Lung (tissue), 12 donors: ENCODE measurements around the gene SEZ6L. TPM values are rescaled to one million over a fixed set of nuclear protein-coding genes. Genes with fewer than 3 reads are reported as not detected.

ENCODE experiments used
- ATAC-seq: fragments of 200-7000 bp; cut with Tn5 transposase; one replicate; pipeline ENCODE4 v1.9.1; 2020; ENCODE audit warnings: moderate number of reproducible peaks; ENCODE audit not compliant: insufficient read depth, low FRiP score
- DNase-seq, 3 donors: peaks; one replicate each; pipeline ENCODE4 v3.0.0-alpha.2; 2013 to 2017
- H3K27ac ChIP-seq, 2 donors: one replicate each; pipeline ENCODE4 v1.5.1; 2013; ENCODE audit warnings: mild to moderate bottlenecking in 2 of 2, moderate library complexity in 2 of 2, control low read depth in 1 of 2, inconsistent platforms in 1 of 2, low read depth in 1 of 2, low read length in 1 of 2
- H3K27me3 ChIP-seq, 3 donors: one replicate each; pipeline ENCODE4 v1.5.1; 2013; ENCODE audit warnings: low read length in 2 of 3; ENCODE audit not compliant: control insufficient read depth in 3 of 3, insufficient read depth in 3 of 3
- H3K36me3 ChIP-seq, 4 donors: one replicate each; pipeline ENCODE4 v1.5.1; 2013; ENCODE audit warnings: low read length in 4 of 4, mild to moderate bottlenecking in 1 of 4, moderate library complexity in 1 of 4; ENCODE audit not compliant: control insufficient read depth in 4 of 4, insufficient read depth in 4 of 4
- H3K4me1 ChIP-seq, 5 donors: one replicate each; pipeline ENCODE4 v1.5.1; 2013; ENCODE audit warnings: low read length in 5 of 5, mild to moderate bottlenecking in 2 of 5, moderate library complexity in 1 of 5; ENCODE audit not compliant: control insufficient read depth in 5 of 5, insufficient read depth in 5 of 5
- H3K4me3 ChIP-seq: one replicate; pipeline ENCODE4 v1.5.1; 2013; ENCODE audit warnings: mild to moderate bottlenecking, control low read depth, moderate library complexity
- H3K9ac ChIP-seq, 2 donors: one replicate each; pipeline ENCODE4 v1.5.1; 2013; ENCODE audit warnings: low read length in 2 of 2, control low read depth in 1 of 2; ENCODE audit not compliant: insufficient read depth in 1 of 2
- H3K9me3 ChIP-seq, 4 donors: one replicate each; pipeline ENCODE4 v1.5.1; 2013; ENCODE audit warnings: low read length in 3 of 4, mild to moderate bottlenecking in 1 of 4, moderate library complexity in 1 of 4; ENCODE audit not compliant: control insufficient read depth in 4 of 4, insufficient read depth in 3 of 4
- WGBS, 2 donors: extraction: QIAGEN DNeasy Blood & Tissue Kit; methylation state at CpG; one replicate each; pipeline ENCODE4 v1.1.7; 2013; 5-methylcytosine and 5-hydroxymethylcytosine counted together
- polyA plus RNA-seq, 2 donors: library from polyadenylated mRNA; stranded (reverse); fragments of 200-250 nt; gene quantifications; one replicate each; pipeline ENCODE4 v1.2.1, GENCODE V29; 2013
- total RNA-seq, 2 donors: library from RNA; depleted of rRNA in 1 of 2; stranded (reverse); fragments of >200 nt in 1 of 2; gene quantifications; one replicate each; pipeline ENCODE4 v1.2.1, GENCODE V29; 2014 to 2021
- TF ChIP-seq, protein P1 (sequence below): IDR thresholded peaks from 2 replicates; pipeline ENCODE4 v1.5.1; 2012; ENCODE audit warnings: mild to moderate bottlenecking; ENCODE audit errors: control extremely low read depth, extremely low read depth
- donor health status: control.
- donor health status: control.
- donor health status: Bipolar disorder and iron deficiency.
- donor health status: healthy.
- donor health status: DM: yes; HTN: yes; CAD: no.

Gene SEZ6L
- total and polyA plus RNA-seq, 4 donors: 0.02 to 0.46 (median 0.08) TPM

DNA sequence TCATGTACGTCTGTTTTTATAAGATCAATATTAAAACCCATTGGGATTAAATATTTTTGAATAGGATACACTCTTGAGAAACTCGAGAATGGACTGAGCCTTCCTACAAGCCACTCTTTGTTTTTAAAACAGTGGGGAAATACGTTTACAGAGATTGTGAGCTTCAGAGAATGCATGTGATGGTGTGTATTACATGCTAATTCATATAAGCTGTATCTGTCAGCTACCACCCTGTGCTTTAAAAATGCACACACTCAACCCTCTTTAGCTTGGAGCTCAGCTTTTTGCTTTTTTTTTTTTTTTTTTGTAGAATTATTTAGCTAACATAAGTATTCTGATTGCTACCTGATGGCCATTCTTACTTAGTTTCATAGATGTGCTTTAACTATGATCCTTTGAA is 213.5 kb downstream of the SEZ6L start:
- H3K4me3 ChIP-seq: no peak overlapping the region
- ATAC-seq (no peak), DNase-seq (no peak)
- H3K27ac ChIP-seq: no peak overlapping the region
- WGBS, 2 donors: 60 to 81% methylated on average over 3 of the region's 3 CpGs
- no peaks in the 10 kb centered on the region for H3K36me3 ChIP-seq
- peaks cover 0 to 1% (median 0%) of the 10 kb centered on the region in 5 donors for H3K4me1 ChIP-seq
- no peaks in the 10 kb centered on the region for H3K27me3 ChIP-seq
- TF ChIP-seq, protein P1, sequence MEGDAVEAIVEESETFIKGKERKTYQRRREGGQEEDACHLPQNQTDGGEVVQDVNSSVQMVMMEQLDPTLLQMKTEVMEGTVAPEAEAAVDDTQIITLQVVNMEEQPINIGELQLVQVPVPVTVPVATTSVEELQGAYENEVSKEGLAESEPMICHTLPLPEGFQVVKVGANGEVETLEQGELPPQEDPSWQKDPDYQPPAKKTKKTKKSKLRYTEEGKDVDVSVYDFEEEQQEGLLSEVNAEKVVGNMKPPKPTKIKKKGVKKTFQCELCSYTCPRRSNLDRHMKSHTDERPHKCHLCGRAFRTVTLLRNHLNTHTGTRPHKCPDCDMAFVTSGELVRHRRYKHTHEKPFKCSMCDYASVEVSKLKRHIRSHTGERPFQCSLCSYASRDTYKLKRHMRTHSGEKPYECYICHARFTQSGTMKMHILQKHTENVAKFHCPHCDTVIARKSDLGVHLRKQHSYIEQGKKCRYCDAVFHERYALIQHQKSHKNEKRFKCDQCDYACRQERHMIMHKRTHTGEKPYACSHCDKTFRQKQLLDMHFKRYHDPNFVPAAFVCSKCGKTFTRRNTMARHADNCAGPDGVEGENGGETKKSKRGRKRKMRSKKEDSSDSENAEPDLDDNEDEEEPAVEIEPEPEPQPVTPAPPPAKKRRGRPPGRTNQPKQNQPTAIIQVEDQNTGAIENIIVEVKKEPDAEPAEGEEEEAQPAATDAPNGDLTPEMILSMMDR: no peak
- peaks cover 0 to 11% (median 0%) of the 10 kb centered on the region in 4 donors for H3K9me3 ChIP-seq
- H3K9ac ChIP-seq: no peak overlapping the region

DNA sequence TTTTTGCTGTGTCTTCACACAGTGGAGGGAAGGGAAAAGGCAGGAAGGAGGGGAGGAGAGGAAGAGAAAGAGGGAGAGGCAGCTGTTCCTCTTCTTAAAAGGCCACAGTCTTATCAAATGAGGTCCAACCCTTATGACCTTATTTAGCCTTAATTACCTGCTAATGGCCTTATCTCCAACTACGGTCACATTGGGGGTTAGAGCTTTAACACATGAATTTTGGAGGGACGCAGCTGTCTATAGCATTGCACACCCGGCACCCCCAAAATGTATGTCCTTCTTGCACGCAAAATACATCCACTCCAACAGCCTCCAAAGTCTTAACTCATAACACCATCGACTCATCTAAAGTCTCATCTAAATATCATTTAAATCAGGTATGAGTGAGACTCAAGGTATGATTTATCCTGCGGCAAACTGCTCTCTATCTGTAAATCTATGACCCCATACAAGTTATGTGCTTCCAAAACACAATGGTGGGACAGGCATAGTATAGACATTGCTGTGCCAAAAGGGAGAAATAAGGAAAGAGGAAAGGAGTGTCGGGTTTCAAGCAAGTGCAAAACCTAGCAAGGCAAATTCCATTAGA is 214.8 kb downstream of the SEZ6L start:
- 78 to 89% methylated on average over 7 of the region's 7 CpGs for whole genome bisulfite sequencing, 2 donors
- peaks cover 0 to 1% (median 0%) of the 10 kb centered on the region in 5 donors for H3K4me1 ChIP-seq
- TF ChIP-seq, protein P1: no peak
- no peaks in the 10 kb centered on the region for H3K36me3 ChIP-seq
- no peak overlapping the region for H3K27ac ChIP-seq
- no peak overlapping the region for H3K9ac ChIP-seq
- ATAC-seq (no peak), DNase-seq (no peak)
- peaks cover 0 to 6% (median 0%) of the 10 kb centered on the region in 4 donors for H3K9me3 ChIP-seq
- no peak overlapping the region for H3K4me3 ChIP-seq
- H3K27me3 ChIP-seq: no peaks in the 10 kb centered on the region

GRCh38 chr22:26385164-26385563 is 215.9 kb downstream of the SEZ6L start:
- ATAC-seq (no peak), DNase-seq (no peak)
- Histone ChIP-seq H3K9me3 (peaks cover 0 to 2% (median 0%) of the 10 kb centered on the region in 4 donors), H3K4me1 (peaks cover 0 to 1% (median 0%) of the 10 kb centered on the region in 5 donors), H3K4me3 (no peak overlapping the region), H3K9ac (no peak overlapping the region), H3K27me3 (no peaks in the 10 kb centered on the region), H3K36me3 (no peaks in the 10 kb centered on the region), H3K27ac (no peak overlapping the region)
- WGBS, 2 donors: 33 to 46% methylated on average over 1 of the region's 1 CpG
- TF ChIP-seq, protein P1: no peak

GRCh38 chr22:26389125-26389524 is 219.9 kb downstream of the SEZ6L start:
- Histone ChIP-seq H3K9ac (no peak overlapping the region), H3K27ac (no peak overlapping the region), H3K4me3 (no peak overlapping the region), H3K27me3 (no peaks in the 10 kb centered on the region), H3K4me1 (peaks cover 0 to 1% (median 0%) of the 10 kb centered on the region in 5 donors), H3K36me3 (no peaks in the 10 kb centered on the region), H3K9me3 (peaks cover 0 to 2% (median 0%) of the 10 kb centered on the region in 4 donors)
- TF ChIP-seq, protein P1: no peak
- WGBS, 2 donors: 88% methylated on average over 3 of the region's 3 CpGs
- no peak for DNase-seq
- ATAC-seq: no peak
